Peyer's patch (tissue), 4 donors: ENCODE measurements around the gene KCND2.

ENCODE experiments used
- POLR2A ChIP-seq, 2 donors: fragments of 450-650 bp; IDR thresholded peaks; one replicate each; pipeline ENCODE4 v1.5.1; 2017; ENCODE audit warnings: antibody characterized with exemption in 2 of 2, mild to moderate bottlenecking in 2 of 2, moderate library complexity in 2 of 2
- TF ChIP-seq, protein P1 (sequence below), 6 experiments: fragments of 450-650 bp in 4 of 6; fragments of 200-600 bp in 2 of 6; sonication (generic) in 1 of 6; IDR thresholded peaks; one replicate each; pipeline ENCODE4 v1.5.1; 2017 to 2019; ENCODE audit warnings: antibody characterized with exemption in 6 of 6, mild to moderate bottlenecking in 3 of 6, moderate library complexity in 1 of 6

DNA sequence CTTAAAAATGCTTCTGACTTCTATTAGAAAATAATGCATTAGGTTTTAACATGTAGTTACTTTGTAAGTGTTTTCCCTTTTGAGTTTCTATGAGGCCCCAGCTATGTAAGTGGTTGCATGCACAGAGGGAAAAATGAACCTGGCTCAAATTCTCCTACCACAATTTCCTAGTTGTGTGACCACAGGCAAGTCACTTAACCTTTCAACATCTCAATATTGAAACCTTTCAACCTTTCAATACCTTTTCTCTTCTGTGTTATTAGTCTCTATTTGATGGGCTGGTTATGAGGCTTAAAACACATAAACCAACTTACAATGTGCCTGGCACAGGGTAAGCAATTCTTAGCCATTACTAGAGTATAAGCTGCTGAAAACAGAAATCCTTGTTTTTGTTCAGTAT, 203.0 kb downstream of the KCND2 start:
- TF ChIP-seq, protein P1, sequence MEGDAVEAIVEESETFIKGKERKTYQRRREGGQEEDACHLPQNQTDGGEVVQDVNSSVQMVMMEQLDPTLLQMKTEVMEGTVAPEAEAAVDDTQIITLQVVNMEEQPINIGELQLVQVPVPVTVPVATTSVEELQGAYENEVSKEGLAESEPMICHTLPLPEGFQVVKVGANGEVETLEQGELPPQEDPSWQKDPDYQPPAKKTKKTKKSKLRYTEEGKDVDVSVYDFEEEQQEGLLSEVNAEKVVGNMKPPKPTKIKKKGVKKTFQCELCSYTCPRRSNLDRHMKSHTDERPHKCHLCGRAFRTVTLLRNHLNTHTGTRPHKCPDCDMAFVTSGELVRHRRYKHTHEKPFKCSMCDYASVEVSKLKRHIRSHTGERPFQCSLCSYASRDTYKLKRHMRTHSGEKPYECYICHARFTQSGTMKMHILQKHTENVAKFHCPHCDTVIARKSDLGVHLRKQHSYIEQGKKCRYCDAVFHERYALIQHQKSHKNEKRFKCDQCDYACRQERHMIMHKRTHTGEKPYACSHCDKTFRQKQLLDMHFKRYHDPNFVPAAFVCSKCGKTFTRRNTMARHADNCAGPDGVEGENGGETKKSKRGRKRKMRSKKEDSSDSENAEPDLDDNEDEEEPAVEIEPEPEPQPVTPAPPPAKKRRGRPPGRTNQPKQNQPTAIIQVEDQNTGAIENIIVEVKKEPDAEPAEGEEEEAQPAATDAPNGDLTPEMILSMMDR (IDR thresholded peaks at IDR 0.05): no peak
- no peak for TF ChIP-seq POLR2A (IDR thresholded peaks at IDR 0.05)
